HepG2 (cell line): ENCODE results near the gene TTC5. TPM values are rescaled to one million over a fixed set of nuclear protein-coding genes. Genes with fewer than 3 reads are reported as not detected.

Experiments
- ATAC-seq: fragments of 200-7000 bp; cut with Tn5 transposase; 3 replicates; pipeline ENCODE4 v1.9.1; 2020; ENCODE audit warnings: mild to moderate bottlenecking, moderate library complexity
- BruUV-seq: library from RNA; stranded (reverse); fragments of 400-500 nt; replicated peaks from 2 replicates; lab custom pipeline; 2021; lab: Mats Ljungman, UMichigan
- CTCF ChIA-PET: fragments of 300-600 bp; formaldehyde crosslinking; extraction: SDS; loops from one replicate; lab custom pipeline; 2021; ENCODE audit warnings: low total read pairs, inconsistent platforms, low intra/inter-chr PET ratio; lab: Yijun Ruan, JAX
- POLR2A ChIA-PET: fragments of 350-600 bp; sonication (Branson Sonifier 250); formaldehyde crosslinking; loops from one replicate; lab custom pipeline; 2020; ENCODE audit warnings: antibody characterized with exemption, inconsistent platforms; lab: Yijun Ruan, JAX
- DNase-seq: peaks from one replicate; pipeline ENCODE4 v3.0.0-alpha.2; 2015; ENCODE audit warnings: low spot score
- FAIRE-seq: peaks from 3 replicates; lab custom pipeline; 2011; peaks lifted over from hg19 to GRCh38; lab: Jason Lieb, UNC
- H2AFZ ChIP-seq: one replicate; pipeline ENCODE4 v1.6.1; 2011; ENCODE audit warnings: low read length, inconsistent platforms
- H3K27ac ChIP-seq: fragments of 300-600 bp; 3 replicates; pipeline ENCODE4 v1.8.0; 2011; ENCODE audit warnings: mixed run types, mild to moderate bottlenecking, mixed read lengths, low read length, inconsistent platforms; ENCODE audit not compliant: insufficient read depth; ENCODE audit errors: extremely low read length
- H3K27me3 ChIP-seq, 2 experiments: fragments of 200-600 bp in 1 of 2; 2 replicates in 1 of 2; 3 replicates in 1 of 2; pipeline versions ENCODE4 v1.6.0 to v1.8.0; 2011; ENCODE audit warnings: low read length in 2 of 2, mild to moderate bottlenecking in 2 of 2, moderate library complexity in 2 of 2, inconsistent platforms in 1 of 2; ENCODE audit not compliant: insufficient read depth in 2 of 2, control insufficient read depth in 1 of 2
- H3K36me3 ChIP-seq, 2 experiments: fragments of 200-600 bp in 1 of 2; replicated peaks in 1 of 2; 2 replicates in 1 of 2; 3 replicates in 1 of 2; pipeline versions ENCODE4 v1.5.1 to v1.8.0; 2011; ENCODE audit warnings: low read length in 2 of 2, inconsistent platforms in 1 of 2; ENCODE audit not compliant: insufficient read depth in 2 of 2, control insufficient read depth in 1 of 2
- H3K4me1 ChIP-seq: 2 replicates; pipeline ENCODE4 v1.5.1; 2012; ENCODE audit warnings: low read length, inconsistent platforms; ENCODE audit not compliant: insufficient read depth
- H3K4me2 ChIP-seq: 2 replicates; pipeline ENCODE4 v1.6.0; 2011; ENCODE audit warnings: low read depth, low read length, inconsistent platforms
- H3K4me3 ChIP-seq, 3 experiments: fragments of 200-600 bp in 1 of 3; sonication (generic), shearing (Covaris generic) in 1 of 3; replicated peaks in 1 of 3; 2 replicates each; pipeline ENCODE4 v1.5.1; 2011 to 2016; ENCODE audit warnings: low read length in 3 of 3, inconsistent platforms in 2 of 3, low read depth in 2 of 3, mild to moderate bottlenecking in 2 of 3, control low read depth in 1 of 3, mixed read lengths in 1 of 3; ENCODE audit not compliant: insufficient read depth in 1 of 3
- H3K79me2 ChIP-seq: one replicate; pipeline ENCODE4 v1.6.1; 2011; ENCODE audit warnings: low read length, inconsistent platforms; ENCODE audit not compliant: insufficient read depth
- H3K9ac ChIP-seq: 2 replicates; pipeline ENCODE4 v1.6.0; 2011; ENCODE audit warnings: mild to moderate bottlenecking, low read depth, low read length, inconsistent platforms; ENCODE audit not compliant: insufficient read depth
- H3K9me3 ChIP-seq: 2 replicates; pipeline ENCODE4 v1.5.1; 2012; ENCODE audit warnings: mild to moderate bottlenecking, low read length
- H4K20me1 ChIP-seq: 2 replicates; pipeline ENCODE4 v1.6.0; 2011; ENCODE audit warnings: inconsistent platforms, mild to moderate bottlenecking, low read length, moderate library complexity; ENCODE audit not compliant: insufficient read depth
- ATF7 ChIP-seq, 2 experiments: fragments of 450-650 bp in 1 of 2; sonication (generic) in 1 of 2; formaldehyde crosslinking in 1 of 2; IDR thresholded peaks; 2 replicates each; pipeline versions ENCODE4 v1.4.0 to v1.6.1; 2016 to 2020; ENCODE audit warnings: antibody characterized with exemption in 1 of 2, mild to moderate bottlenecking in 1 of 2, missing genetic modification reagents in 1 of 2
- EEA1 ChIP-seq: sonication (generic); formaldehyde crosslinking; IDR thresholded peaks from 2 replicates; pipeline ENCODE4 v1.5.1; 2020; ENCODE audit warnings: mild to moderate bottlenecking, missing genetic modification reagents, borderline replicate concordance
- ZBTB10 ChIP-seq: sonication (generic); formaldehyde crosslinking; IDR thresholded peaks from 2 replicates; pipeline ENCODE4 v1.4.0; 2020; ENCODE audit warnings: missing genetic modification reagents, borderline replicate concordance
- ZSCAN5A ChIP-seq: sonication (generic); formaldehyde crosslinking; IDR thresholded peaks from 2 replicates; pipeline ENCODE4 v1.8.0; 2022; ENCODE audit warnings: mild to moderate bottlenecking, missing genetic modification reagents, borderline replicate concordance
- WGBS: methylation state at CpG from one replicate; pipeline ENCODE4 v1.1.6; 2017; ENCODE audit warnings: low lambda C conversion rate; 5-methylcytosine and 5-hydroxymethylcytosine counted together
- in situ Hi-C: cut with HindIII; loops from 2 replicates; pipeline ENCODE4 v1.10.0; 2017; ENCODE audit warnings: low pct_unique_long_range_greater_than_20kb; ENCODE audit not compliant: extremely low pct_ligation_motif_present
- intact Hi-C: fragments of 100-400 bp; cut with micrococcal nuclease; formaldehyde crosslinking; loops from one replicate; pipeline ENCODE4 v1.10.0; 2022; ENCODE audit not compliant: unreplicated experiment
- polyA plus RNA-seq, 8 experiments: library from polyadenylated mRNA; depleted of rRNA in 3 of 8; stranded (reverse) in 7 of 8; unstranded in 1 of 8; fragments of >200 nt; fragmentation: Illumina TruSeq in 4 of 8; extraction: Trizol in 4 of 8; gene quantifications; 2 replicates each; pipeline versions ENCODE4 v1.2.1 to v1.2.3, GENCODE V29; 2011 to 2016; ENCODE audit warnings: low read depth in 4 of 8, missing spikeins in 1 of 8, mixed read lengths in 1 of 8; ENCODE audit not compliant: insufficient read depth in 1 of 8
- total RNA-seq, 5 experiments: library from RNA; depleted of rRNA; stranded (reverse); fragments of >200 nt; fragmentation: Illumina TruSeq; extraction: Trizol; gene quantifications; 2 replicates each; pipeline ENCODE4 v1.2.3, GENCODE V29; 2016; ENCODE audit warnings: low read depth in 1 of 5

The TTC5 gene
- total and polyA plus RNA-seq, 2 of the 13 experiments (the other 11 are each of a cell fraction or from before 2014, with no cell fraction given) = 8.7 to 28.5 TPM

- no peak for TF ChIP-seq ZSCAN5A (CRISPR knock-in tag)
- TF ChIP-seq EEA1 (CRISPR knock-in tag) = no peak
These were observed 8.3 kb upstream of the TTC5 start (continued) for GRCh38 chr14:20314026-20314425.

- Histone ChIP-seq H3K4me2 (no peak overlapping the region), H3K36me3 (peaks cover 3 to 10% of the 10 kb centered on the region in 2 experiments; a peak in 4 of 5 replicates), H3K4me3 (peak overlapping the region in 2 of 3 experiments; percentile 70 to 85; a peak in 3 of 6 replicates), H3K9ac (no peak overlapping the region), H3K27ac (no peak overlapping the region), H3K27me3 (no peaks in the 10 kb centered on the region; a peak in 1 of 5 replicates), H3K4me1 (peaks cover 26% of the 10 kb centered on the region)
- no peak for DNase-seq
- CTCF ChIA-PET = interaction anchor here (1.4 kb wide), 1 partner anchor 22 kb away, joined by 4 read pairs; no protein-coding TSS in a partner anchor
- BruUV-seq = no TSS peak
- in situ Hi-C loops = no loop called here
- POLR2A ChIA-PET = interaction anchor here (1.3 kb wide), 1 partner anchor 37 kb away, joined by 4 read pairs; the partner anchor contains the start of gene PARP2
- TF ChIP-seq ATF7 (IDR thresholded peaks at IDR 0.05) (no peak), ATF7 (CRISPR knock-in tag; IDR thresholded peaks at IDR 0.05) (0 out of 2 replicates have a peak, but pooled peaks have one; percentile 2), ZBTB10 (no peak)
- TF ChIP-seq, all 625 proteins: peak for 1
- intact Hi-C loops = no loop called here
- Histone ChIP-seq H3K9me3 (no peaks in the 10 kb centered on the region), H2AFZ (no peak overlapping the region), H3K79me2 (peaks cover 25% of the 10 kb centered on the region), H4K20me1 (no peaks in the 10 kb centered on the region)
- ATAC-seq = peak; percentile 5; the same call in 2 of the 3 replicates
- FAIRE-seq = no peak
- WGBS = 90% methylated on average over 1 of the region's 1 CpG
These were observed 300 bp upstream of the TTC5 start for GRCh38 chr14:20306079-20306423.
